Mucosa of descending colon (tissue), 3 donors: ENCODE data around the gene TSHZ2. TPM values are rescaled to one million over a fixed set of nuclear protein-coding genes. Genes with fewer than 3 reads are reported as not detected.
A peak's percentile ranks its signal among the peaks of the same experiment; 100 is the strongest.

Experiments used
- ATAC-seq: fragments of 200-7000 bp; cut with Tn5 transposase; one replicate; pipeline ENCODE4 v1.9.1; 2020; ENCODE audit warnings: mild to moderate bottlenecking, moderate library complexity
- DNase-seq, 3 donors: peaks; one replicate each; pipeline ENCODE4 v3.0.0-alpha.2; 2020
- H3K36me3 ChIP-seq: fragments of 200-600 bp; one replicate; pipeline ENCODE4 v1.8.0; 2021; ENCODE audit warnings: low read depth, mild to moderate bottlenecking
- H3K4me1 ChIP-seq: fragments of 200-600 bp; one replicate; pipeline ENCODE4 v1.8.0; 2021; ENCODE audit warnings: low read depth, mild to moderate bottlenecking
- H3K4me3 ChIP-seq: fragments of 200-600 bp; one replicate; pipeline ENCODE4 v1.8.0; 2021; ENCODE audit warnings: mild to moderate bottlenecking
- H3K9me3 ChIP-seq: fragments of 200-600 bp; one replicate; pipeline ENCODE4 v1.8.0; 2021; ENCODE audit warnings: mild to moderate bottlenecking
- CTCF ChIP-seq: fragments of 200-600 bp; IDR thresholded peaks from one replicate; pipeline ENCODE4 v1.8.0; 2022; ENCODE audit warnings: antibody characterized with exemption, mild to moderate bottlenecking
- intact Hi-C, 2 donors: fragments of 100-400 bp; cut with DNase I in 1 of 2; cut with micrococcal nuclease in 1 of 2; formaldehyde crosslinking; loops; one replicate each; pipeline versions ENCODE4 v1.11.0 to v1.11.1; 2022; cut with DNase I, micrococcal nuclease
- total RNA-seq, 3 donors: library from RNA; stranded (reverse); fragmentation: NEBNext Ultra II Directional in 2 of 3; extraction: Animal tissue kit (Norgen Biotek cat#: 25700) in 2 of 3; gene quantifications; one replicate each; pipeline versions ENCODE4 v1.2.1 to v1.2.4, GENCODE V29; 2021 to 2023
- donor health status: DM: no; HTN: no; CAD: no; lungs with moderate emphysema.
- donor health status: DM: no; HTN: no; CAD: no.
- donor health status: DM: no; HTN: yes; CAD: no.

TSHZ2 gene
- total RNA-seq, 3 donors from 2014 or later = 1.9 to 17.8 (median 3.6) TPM

- TF ChIP-seq CTCF = no peak
- no peak for ATAC-seq
These were observed 356.8 kb downstream of the TSHZ2 start for GRCh38 chr20:53328961-53329360.

DNA sequence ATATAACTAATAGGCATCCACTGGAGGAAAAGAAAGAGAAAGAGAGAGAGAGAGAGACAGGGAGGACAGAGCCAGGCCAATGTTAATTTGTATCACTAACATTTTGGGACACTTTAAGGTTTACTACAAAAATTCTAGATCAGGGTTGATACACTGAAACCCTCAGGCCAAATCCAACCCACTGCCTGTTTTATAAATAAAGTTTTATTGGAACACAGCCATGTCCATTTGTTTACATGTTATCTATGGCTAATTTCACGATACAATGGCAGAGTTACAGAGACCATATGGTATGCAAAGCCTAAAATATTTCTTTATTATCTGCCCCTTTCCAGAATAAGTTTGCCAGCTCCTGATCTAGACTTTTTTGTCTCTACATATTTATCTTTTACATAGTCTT is 357.6 kb downstream of the TSHZ2 start:
- Histone ChIP-seq H3K4me1 (no peaks in the 10 kb centered on the region), H3K9me3 (no peaks in the 10 kb centered on the region), H3K4me3 (no peak overlapping the region), H3K36me3 (no peaks in the 10 kb centered on the region)
- ATAC-seq (no peak), DNase-seq (no peak)
- intact Hi-C loops = no loop called here
- no peak for TF ChIP-seq CTCF

More at GRCh38 chr20:53328961-53329360, 356.8 kb downstream of the TSHZ2 start:
- H3K4me1 ChIP-seq = no peaks in the 10 kb centered on the region
- no peaks in the 10 kb centered on the region for H3K36me3 ChIP-seq
- no peak for DNase-seq
- no peaks in the 10 kb centered on the region for H3K9me3 ChIP-seq
- H3K4me3 ChIP-seq = no peak overlapping the region
- intact Hi-C loops = no loop called here

DNA sequence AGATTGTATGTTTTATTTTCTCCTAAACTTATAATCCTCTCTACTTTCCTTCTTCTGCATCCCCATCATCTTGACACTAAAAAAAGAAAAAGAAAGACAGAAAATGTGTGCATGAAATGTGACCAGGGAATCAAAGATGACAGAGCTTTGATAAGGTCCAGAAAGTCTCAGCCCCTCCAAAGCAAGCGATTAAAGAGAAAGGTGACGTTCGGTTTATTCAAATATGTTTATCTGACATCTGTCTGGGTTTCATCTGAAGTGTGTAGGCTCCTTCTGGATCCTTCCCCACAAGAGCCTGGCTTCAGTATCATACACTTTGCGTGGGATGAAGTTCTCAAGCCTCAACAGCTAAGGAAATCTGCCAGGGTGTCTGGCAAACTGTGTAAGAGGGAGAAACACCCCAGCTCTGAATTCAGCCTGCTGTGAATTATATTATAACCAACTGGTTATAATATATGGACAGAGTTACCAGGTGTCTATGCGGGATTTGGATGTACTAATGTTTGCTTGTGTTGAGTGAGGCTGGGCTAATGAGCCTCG is 358.5 kb downstream of the TSHZ2 start:
- no peaks in the 10 kb centered on the region for H3K9me3 ChIP-seq
- no peaks in the 10 kb centered on the region for H3K36me3 ChIP-seq
- TF ChIP-seq CTCF = no peak
- intact Hi-C loops = no loop called here
- DNase-seq (no peak), ATAC-seq (no peak)
- no peaks in the 10 kb centered on the region for H3K4me1 ChIP-seq
- H3K4me3 ChIP-seq = no peak overlapping the region

GRCh38 chr20:53331151-53331973 is 359.2 kb downstream of the TSHZ2 start:
- ATAC-seq (peak; percentile 15), DNase-seq (no peak)
- TF ChIP-seq CTCF = no peak

GRCh38 chr20:53332022-53332837 is 360.1 kb downstream of the TSHZ2 start:
- Histone ChIP-seq H3K4me3 (no peak overlapping the region), H3K36me3 (no peaks in the 10 kb centered on the region), H3K9me3 (no peaks in the 10 kb centered on the region), H3K4me1 (no peaks in the 10 kb centered on the region)
- TF ChIP-seq CTCF = no peak
- DNase-seq (no peak), ATAC-seq (no peak)
- intact Hi-C loops = no loop called here

More at GRCh38 chr20:53331151-53331973, 359.2 kb downstream of the TSHZ2 start:
- Histone ChIP-seq H3K4me1 (no peaks in the 10 kb centered on the region), H3K9me3 (no peaks in the 10 kb centered on the region), H3K4me3 (no peak overlapping the region), H3K36me3 (no peaks in the 10 kb centered on the region)
- intact Hi-C loops = no loop called here
